Transverse colon (tissue), 4 donors: ENCODE results near the gene SSTR1.

ENCODE experiments used
- POLR2AphosphoS5 ChIP-seq, 3 donors: sonication (generic); formaldehyde crosslinking; IDR thresholded peaks; one replicate each; pipeline ENCODE4 v1.6.1; 2016; ENCODE audit warnings: antibody characterized with exemption in 3 of 3
- TF ChIP-seq, protein P1 (sequence below), 5 experiments: fragments of 200-600 bp in 3 of 5; fragments of 450-650 bp in 2 of 5; sonication (generic) in 3 of 5; IDR thresholded peaks; 1 replicate in 2 of 5; 2 replicates in 3 of 5; pipeline ENCODE4 v1.5.1; 2016 to 2017; ENCODE audit warnings: antibody characterized with exemption in 5 of 5, inconsistent platforms in 3 of 5, mild to moderate bottlenecking in 2 of 5, moderate library complexity in 1 of 5

DNA sequence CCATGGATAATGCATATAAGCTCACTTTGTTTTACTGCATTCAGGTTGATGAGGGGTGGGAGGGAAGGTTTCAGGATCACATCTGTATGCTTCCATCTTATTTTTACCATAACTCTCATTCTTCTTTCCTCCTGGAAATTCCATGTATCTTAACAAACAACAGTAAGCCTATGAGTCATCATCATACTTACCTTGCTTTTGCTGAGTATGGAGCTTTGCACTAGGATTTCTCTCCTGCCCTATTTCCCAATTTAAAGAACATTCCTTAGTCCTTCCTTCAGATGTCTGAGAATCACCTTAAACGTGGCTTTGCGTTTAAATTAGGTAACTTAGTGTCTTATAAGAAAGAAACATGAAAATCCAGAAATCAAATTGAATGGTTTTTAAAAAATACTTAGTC, 49.8 kb downstream of the SSTR1 start:
- TF ChIP-seq, protein P1, sequence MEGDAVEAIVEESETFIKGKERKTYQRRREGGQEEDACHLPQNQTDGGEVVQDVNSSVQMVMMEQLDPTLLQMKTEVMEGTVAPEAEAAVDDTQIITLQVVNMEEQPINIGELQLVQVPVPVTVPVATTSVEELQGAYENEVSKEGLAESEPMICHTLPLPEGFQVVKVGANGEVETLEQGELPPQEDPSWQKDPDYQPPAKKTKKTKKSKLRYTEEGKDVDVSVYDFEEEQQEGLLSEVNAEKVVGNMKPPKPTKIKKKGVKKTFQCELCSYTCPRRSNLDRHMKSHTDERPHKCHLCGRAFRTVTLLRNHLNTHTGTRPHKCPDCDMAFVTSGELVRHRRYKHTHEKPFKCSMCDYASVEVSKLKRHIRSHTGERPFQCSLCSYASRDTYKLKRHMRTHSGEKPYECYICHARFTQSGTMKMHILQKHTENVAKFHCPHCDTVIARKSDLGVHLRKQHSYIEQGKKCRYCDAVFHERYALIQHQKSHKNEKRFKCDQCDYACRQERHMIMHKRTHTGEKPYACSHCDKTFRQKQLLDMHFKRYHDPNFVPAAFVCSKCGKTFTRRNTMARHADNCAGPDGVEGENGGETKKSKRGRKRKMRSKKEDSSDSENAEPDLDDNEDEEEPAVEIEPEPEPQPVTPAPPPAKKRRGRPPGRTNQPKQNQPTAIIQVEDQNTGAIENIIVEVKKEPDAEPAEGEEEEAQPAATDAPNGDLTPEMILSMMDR (IDR thresholded peaks at IDR 0.05) = no peak
- TF ChIP-seq POLR2AphosphoS5 (IDR thresholded peaks at IDR 0.05) = no peak
